Vagina (tissue), 2 donors: ENCODE measurements around the gene NOVA2.

Source experiments
- POLR2A ChIP-seq, 2 donors: fragments of 450-650 bp; IDR thresholded peaks; one replicate each; pipeline ENCODE4 v1.6.1; 2017; ENCODE audit warnings: antibody characterized with exemption in 2 of 2, mild to moderate bottlenecking in 2 of 2, moderate library complexity in 2 of 2
- TF ChIP-seq, protein P1 (sequence below), 3 experiments: fragments of 450-650 bp in 2 of 3; fragments of 200-600 bp in 1 of 3; sonication (generic) in 1 of 3; IDR thresholded peaks; one replicate each; pipeline ENCODE4 v1.5.1; 2017 to 2019; ENCODE audit warnings: antibody characterized with exemption in 3 of 3, mild to moderate bottlenecking in 2 of 3, moderate library complexity in 2 of 3

DNA sequence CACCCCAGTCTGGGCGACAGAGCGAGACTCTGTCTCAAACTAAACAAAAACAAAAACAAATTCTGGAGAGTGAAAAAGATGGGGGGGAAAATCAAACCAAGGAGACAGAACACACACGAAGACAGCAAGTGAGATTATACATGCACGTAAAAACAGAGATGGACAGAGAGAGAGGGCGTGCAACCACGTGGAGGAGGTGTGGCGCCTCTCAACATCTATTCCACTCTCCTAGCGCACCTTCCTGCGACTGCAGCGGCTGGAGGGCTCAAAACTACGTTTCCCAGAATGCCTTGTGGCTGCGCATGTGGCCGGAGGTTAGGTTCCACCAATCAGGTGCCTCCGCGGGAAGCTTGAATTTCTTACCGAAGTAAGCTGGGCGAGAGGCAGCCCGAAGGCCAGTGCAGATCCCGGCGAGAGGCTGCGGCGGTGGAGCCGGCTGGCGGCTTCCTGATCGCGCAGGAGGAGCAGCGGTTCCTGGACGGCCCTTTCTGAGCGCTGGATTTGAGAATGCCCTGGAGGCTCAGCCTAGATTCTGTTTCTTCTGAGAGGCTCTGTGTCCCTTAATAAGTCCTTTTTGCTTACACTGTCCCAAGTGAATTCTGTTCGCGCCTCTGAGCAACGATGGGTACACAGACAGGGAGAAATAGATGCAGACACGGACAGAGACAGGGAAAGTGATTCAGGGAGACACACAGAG lies 46.0 kb downstream of the NOVA2 start:
- TF ChIP-seq, protein P1, sequence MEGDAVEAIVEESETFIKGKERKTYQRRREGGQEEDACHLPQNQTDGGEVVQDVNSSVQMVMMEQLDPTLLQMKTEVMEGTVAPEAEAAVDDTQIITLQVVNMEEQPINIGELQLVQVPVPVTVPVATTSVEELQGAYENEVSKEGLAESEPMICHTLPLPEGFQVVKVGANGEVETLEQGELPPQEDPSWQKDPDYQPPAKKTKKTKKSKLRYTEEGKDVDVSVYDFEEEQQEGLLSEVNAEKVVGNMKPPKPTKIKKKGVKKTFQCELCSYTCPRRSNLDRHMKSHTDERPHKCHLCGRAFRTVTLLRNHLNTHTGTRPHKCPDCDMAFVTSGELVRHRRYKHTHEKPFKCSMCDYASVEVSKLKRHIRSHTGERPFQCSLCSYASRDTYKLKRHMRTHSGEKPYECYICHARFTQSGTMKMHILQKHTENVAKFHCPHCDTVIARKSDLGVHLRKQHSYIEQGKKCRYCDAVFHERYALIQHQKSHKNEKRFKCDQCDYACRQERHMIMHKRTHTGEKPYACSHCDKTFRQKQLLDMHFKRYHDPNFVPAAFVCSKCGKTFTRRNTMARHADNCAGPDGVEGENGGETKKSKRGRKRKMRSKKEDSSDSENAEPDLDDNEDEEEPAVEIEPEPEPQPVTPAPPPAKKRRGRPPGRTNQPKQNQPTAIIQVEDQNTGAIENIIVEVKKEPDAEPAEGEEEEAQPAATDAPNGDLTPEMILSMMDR (IDR thresholded peaks at IDR 0.05), result peak in 1 of 3 experiments; percentile 17
- no peak for TF ChIP-seq POLR2A (IDR thresholded peaks at IDR 0.05)
